Body of pancreas (tissue), 4 donors: ENCODE data around the gene GP9. TPM values are rescaled to one million over a fixed set of nuclear protein-coding genes. Genes with fewer than 3 reads are reported as not detected.

ENCODE experiments used
- ATAC-seq: fragments of 150-250 bp; one replicate; pipeline ENCODE4 v1.9.1; 2016
- DNase-seq, 4 donors: peaks; one replicate each; pipeline ENCODE4 v3.0.0-alpha.2; 2019
- H3K27ac ChIP-seq, 4 donors: fragments of 200-600 bp; sonication (generic); 1 replicate in 3 of 4; 2 replicates in 1 of 4; pipeline versions ENCODE4 v1.5.1 to v1.6.1; 2016 to 2019; ENCODE audit warnings: mild to moderate bottlenecking in 1 of 4, mixed read lengths in 1 of 4, moderate library complexity in 1 of 4
- H3K27me3 ChIP-seq, 2 donors: fragments of 200-600 bp; sonication (generic); one replicate each; pipeline ENCODE4 v1.6.0; 2016; ENCODE audit warnings: mild to moderate bottlenecking in 1 of 2
- H3K36me3 ChIP-seq, 2 donors: fragments of 200-600 bp; sonication (generic); replicated peaks in 1 of 2; 2 replicates each; pipeline ENCODE4 v1.5.1; 2016; ENCODE audit warnings: low read depth in 2 of 2; ENCODE audit not compliant: insufficient read depth in 1 of 2
- H3K4me1 ChIP-seq: fragments of 200-600 bp; sonication (generic); one replicate; pipeline ENCODE4 v1.6.0; 2016
- H3K4me3 ChIP-seq, 2 donors: fragments of 200-600 bp; sonication (generic); 1 replicate in 1 of 2; 2 replicates in 1 of 2; pipeline ENCODE4 v1.5.1; 2016 to 2019
- H3K9me3 ChIP-seq, 3 donors: fragments of 200-600 bp; sonication (generic); 1 replicate in 2 of 3; 2 replicates in 1 of 3; pipeline ENCODE4 v1.5.1; 2016
- POLR2A ChIP-seq, 3 donors: fragments of 450-650 bp; IDR thresholded peaks; one replicate each; pipeline ENCODE4 v1.6.1; 2016; ENCODE audit warnings: antibody characterized with exemption in 3 of 3, mild to moderate bottlenecking in 2 of 3
- WGBS, 2 donors: methylation state at CpG; one replicate each; pipeline ENCODE4 v1.1.5; 2017; 5-methylcytosine and 5-hydroxymethylcytosine counted together
- intact Hi-C: fragments of 100-400 bp; cut with DNase I; formaldehyde crosslinking; loops from one replicate; pipeline ENCODE4 v1.15.1; 2023
- total RNA-seq, 2 donors: library from RNA; depleted of rRNA; stranded (reverse); fragments of >200 nt; gene quantifications; one replicate each; pipeline ENCODE4 v1.1.0, GENCODE V29; 2016
- TF ChIP-seq, protein P1 (sequence below), 7 experiments: fragments of 450-650 bp in 4 of 7; fragments of 200-600 bp in 3 of 7; sonication (generic) in 3 of 7; IDR thresholded peaks; one replicate each; pipeline ENCODE4 v1.5.1; 2016 to 2019; ENCODE audit warnings: antibody characterized with exemption in 7 of 7

GP9 gene
- total RNA-seq, 2 donors from 2014 or later: not detected

GRCh38 chr3:129061023-129061887 lies 676 bp downstream of the GP9 start:
- ATAC-seq (no peak), DNase-seq (no peak)
- no peak overlapping the region for H3K4me3 ChIP-seq
- H3K36me3 ChIP-seq: no peaks in the 10 kb centered on the region
- WGBS, 2 donors: 92% methylated on average over 13 to 19 of the region's 19 CpGs
- H3K9me3 ChIP-seq: no peaks in the 10 kb centered on the region
- no peaks in the 10 kb centered on the region for H3K27me3 ChIP-seq
- intact Hi-C loops: no loop called here
- peaks cover 18% of the 10 kb centered on the region for H3K4me1 ChIP-seq
- TF ChIP-seq, protein P1, sequence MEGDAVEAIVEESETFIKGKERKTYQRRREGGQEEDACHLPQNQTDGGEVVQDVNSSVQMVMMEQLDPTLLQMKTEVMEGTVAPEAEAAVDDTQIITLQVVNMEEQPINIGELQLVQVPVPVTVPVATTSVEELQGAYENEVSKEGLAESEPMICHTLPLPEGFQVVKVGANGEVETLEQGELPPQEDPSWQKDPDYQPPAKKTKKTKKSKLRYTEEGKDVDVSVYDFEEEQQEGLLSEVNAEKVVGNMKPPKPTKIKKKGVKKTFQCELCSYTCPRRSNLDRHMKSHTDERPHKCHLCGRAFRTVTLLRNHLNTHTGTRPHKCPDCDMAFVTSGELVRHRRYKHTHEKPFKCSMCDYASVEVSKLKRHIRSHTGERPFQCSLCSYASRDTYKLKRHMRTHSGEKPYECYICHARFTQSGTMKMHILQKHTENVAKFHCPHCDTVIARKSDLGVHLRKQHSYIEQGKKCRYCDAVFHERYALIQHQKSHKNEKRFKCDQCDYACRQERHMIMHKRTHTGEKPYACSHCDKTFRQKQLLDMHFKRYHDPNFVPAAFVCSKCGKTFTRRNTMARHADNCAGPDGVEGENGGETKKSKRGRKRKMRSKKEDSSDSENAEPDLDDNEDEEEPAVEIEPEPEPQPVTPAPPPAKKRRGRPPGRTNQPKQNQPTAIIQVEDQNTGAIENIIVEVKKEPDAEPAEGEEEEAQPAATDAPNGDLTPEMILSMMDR (IDR thresholded peaks at IDR 0.05): no peak
- no peak for TF ChIP-seq POLR2A (IDR thresholded peaks at IDR 0.05)
- H3K27ac ChIP-seq: no peak overlapping the region

- Histone ChIP-seq H3K27ac (no peak overlapping the region), H3K36me3 (no peaks in the 10 kb centered on the region), H3K27me3 (no peaks in the 10 kb centered on the region), H3K4me3 (no peak overlapping the region), H3K9me3 (no peaks in the 10 kb centered on the region), H3K4me1 (peaks cover 13% of the 10 kb centered on the region)
- no peak for ATAC-seq
- WGBS, 2 donors: 82 to 87% methylated on average over 6 to 32 of the region's 32 CpGs
- intact Hi-C loops: no loop called here
- peak in 1 of 4 donors; percentile 2 for DNase-seq
- TF ChIP-seq, protein P1 (IDR thresholded peaks at IDR 0.05): no peak
- TF ChIP-seq POLR2A (IDR thresholded peaks at IDR 0.05): no peak
These were observed 1.6 kb downstream of the GP9 start for GRCh38 chr3:129061888-129062834.

- Histone ChIP-seq H3K4me1 (peaks cover 17% of the 10 kb centered on the region), H3K9me3 (no peaks in the 10 kb centered on the region), H3K4me3 (no peak overlapping the region), H3K36me3 (no peaks in the 10 kb centered on the region), H3K27ac (no peak overlapping the region), H3K27me3 (no peaks in the 10 kb centered on the region)
- TF ChIP-seq POLR2A (IDR thresholded peaks at IDR 0.05): no peak
- TF ChIP-seq, protein P1 (IDR thresholded peaks at IDR 0.05): no peak
- DNase-seq: peak in 1 of 4 donors; percentile 2
- intact Hi-C loops: no loop called here
- no peak for ATAC-seq
- 88 to 97% methylated on average over 10 of the region's 10 CpGs for WGBS, 2 donors
These were observed 2.6 kb downstream of the GP9 start for GRCh38 chr3:129063091-129063640.

GRCh38 chr3:129063841-129064482 lies 3.4 kb downstream of the GP9 start:
- 81 to 86% methylated on average over 14 to 15 of the region's 15 CpGs for WGBS, 2 donors

More at GRCh38 chr3:129063841-129064482, 3.4 kb downstream of the GP9 start:
- Histone ChIP-seq H3K36me3 (no peaks in the 10 kb centered on the region), H3K9me3 (no peaks in the 10 kb centered on the region), H3K4me1 (peaks cover 10% of the 10 kb centered on the region), H3K4me3 (no peak overlapping the region), H3K27me3 (no peaks in the 10 kb centered on the region), H3K27ac (no peak overlapping the region)
- ATAC-seq: no peak
- intact Hi-C loops: no loop called here
- TF ChIP-seq POLR2A (IDR thresholded peaks at IDR 0.05): no peak
- TF ChIP-seq, protein P1 (IDR thresholded peaks at IDR 0.05): no peak
- DNase-seq: peak in 1 of 4 donors; percentile 34
